RWPE2 (cell line): ENCODE data around the gene PTGS1.
"Not testable (repeated sequence)": the region's sequence is repeated elsewhere in the genome, so short reads cannot be mapped to it uniquely, and the experiment has no call there.

Source experiments
- ATAC-seq: fragments of 200-7000 bp; cut with Tn5 transposase; 3 replicates; pipeline ENCODE4 v1.9.1; 2021; ENCODE audit warnings: low read depth
- DNase-seq: peaks from one replicate; pipeline ENCODE4 v3.0.0-alpha.2; 2020; ENCODE audit warnings: low spot score
- H3K27ac ChIP-seq: fragments of 450-650 bp; 2 replicates; pipeline ENCODE4 v1.5.1; 2017; ENCODE audit warnings: mild to moderate bottlenecking; ENCODE audit not compliant: poor library complexity, severe bottlenecking
- H3K27me3 ChIP-seq: fragments of 250-450 bp; sonication (Bioruptor Pico); 2 replicates; pipeline ENCODE4 v1.5.1; 2021; ENCODE audit warnings: mild to moderate bottlenecking, moderate library complexity; ENCODE audit not compliant: insufficient read depth, poor library complexity, severe bottlenecking
- H3K36me3 ChIP-seq: fragments of 250-450 bp; sonication (Bioruptor Pico); 2 replicates; pipeline ENCODE4 v1.5.1; 2020; ENCODE audit warnings: low read depth, mild to moderate bottlenecking, moderate library complexity
- H3K4me1 ChIP-seq: fragments of 250-450 bp; sonication (Bioruptor Pico); 2 replicates; pipeline ENCODE4 v1.5.1; 2021; ENCODE audit warnings: mild to moderate bottlenecking, moderate library complexity; ENCODE audit not compliant: insufficient read depth, poor library complexity, severe bottlenecking
- H3K4me3 ChIP-seq: fragments of 250-450 bp; sonication (Bioruptor Pico); 2 replicates; pipeline ENCODE4 v1.5.1; 2021; ENCODE audit warnings: mild to moderate bottlenecking, moderate library complexity; ENCODE audit not compliant: severe bottlenecking
- H3K9me3 ChIP-seq: fragments of 250-450 bp; sonication (Bioruptor Pico); 2 replicates; pipeline ENCODE4 v1.5.1; 2021; ENCODE audit warnings: mild to moderate bottlenecking, moderate library complexity; ENCODE audit not compliant: severe bottlenecking
- CTCF ChIP-seq: fragments of 450-650 bp; IDR thresholded peaks from one replicate; pipeline ENCODE4 v1.5.1; 2017; ENCODE audit warnings: mild to moderate bottlenecking, moderate library complexity; ENCODE audit not compliant: poor library complexity, severe bottlenecking

Gene PTGS1

GRCh38 chr9:122329597-122329996 is 41.2 kb upstream of the PTGS1 start:
- DNase-seq (no peak), ATAC-seq (no peak)
- Histone ChIP-seq H3K27me3 (no peaks in the 10 kb centered on the region), H3K4me1 (no peaks in the 10 kb centered on the region), H3K4me3 (no peak overlapping the region), H3K9me3 (no peaks in the 10 kb centered on the region), H3K36me3 (peaks cover 27% of the 10 kb centered on the region), H3K27ac (no peak overlapping the region)
- no peak for TF ChIP-seq CTCF

- H3K9me3 ChIP-seq, H3K4me3 ChIP-seq, DNase-seq, H3K27me3 ChIP-seq, H3K27ac ChIP-seq, ATAC-seq, H3K4me1 ChIP-seq: not testable (repeated sequence)
- peaks cover 22% of the 10 kb centered on the region for H3K36me3 ChIP-seq
Observed at GRCh38 chr9:122330466-122330865, 40.4 kb upstream of the PTGS1 start.

GRCh38 chr9:122331523-122331927 is 39.3 kb upstream of the PTGS1 start:
- H3K27ac ChIP-seq: no peak overlapping the region
- H3K36me3 ChIP-seq: peaks cover 19% of the 10 kb centered on the region
- no peak for ATAC-seq
- H3K4me1 ChIP-seq: no peaks in the 10 kb centered on the region
- no peak for TF ChIP-seq CTCF
- no peak overlapping the region for H3K4me3 ChIP-seq
- H3K27me3 ChIP-seq: no peaks in the 10 kb centered on the region
- no peak for DNase-seq
- H3K9me3 ChIP-seq: no peaks in the 10 kb centered on the region

GRCh38 chr9:122332083-122332482 is 38.7 kb upstream of the PTGS1 start:
- Histone ChIP-seq H3K27me3 (no peaks in the 10 kb centered on the region), H3K36me3 (peaks cover 14% of the 10 kb centered on the region), H3K9me3 (no peaks in the 10 kb centered on the region), H3K4me3 (no peak overlapping the region), H3K27ac (no peak overlapping the region), H3K4me1 (no peaks in the 10 kb centered on the region)
- DNase-seq (no peak), ATAC-seq (no peak)
- no peak for TF ChIP-seq CTCF

GRCh38 chr9:122332644-122333043 is 38.2 kb upstream of the PTGS1 start:
- DNase-seq (no peak), ATAC-seq (no peak)
- H3K27me3 ChIP-seq: no peaks in the 10 kb centered on the region
- H3K4me1 ChIP-seq: no peaks in the 10 kb centered on the region
- no peak for TF ChIP-seq CTCF
- no peaks in the 10 kb centered on the region for H3K9me3 ChIP-seq
- H3K27ac ChIP-seq: no peak overlapping the region
- no peak overlapping the region for H3K4me3 ChIP-seq
- H3K36me3 ChIP-seq: peaks cover 11% of the 10 kb centered on the region
